Right ventricle myocardium inferior (tissue), 1 donor: ENCODE data around the gene CDC42EP2. TPM values are rescaled to one million over a fixed set of nuclear protein-coding genes. Genes with fewer than 3 reads are reported as not detected.
"Not testable (repeated sequence)": the region's sequence is repeated elsewhere in the genome, so short reads cannot be mapped to it uniquely, and the experiment has no call there.

ENCODE experiments used
- ATAC-seq: fragments of 200-7000 bp; cut with Tn5 transposase; one replicate; pipeline ENCODE4 v1.9.1; 2020; ENCODE audit warnings: mild to moderate bottlenecking, moderate library complexity
- DNase-seq: peaks from one replicate; pipeline ENCODE4 v3.0.0; 2021; ENCODE audit errors: missing footprints
- intact Hi-C: fragments of 100-400 bp; cut with DNase I; formaldehyde crosslinking; loops from one replicate; pipeline ENCODE4 v1.11.0; 2022
- total RNA-seq: library from RNA; stranded (reverse); fragmentation: NEBNext Ultra II Directional; extraction: Animal tissue kit (Norgen Biotek cat#: 25700); gene quantifications from one replicate; pipeline ENCODE4 v1.2.1, GENCODE V29; 2021
- donor health status: DM: no; HTN: yes; CAD: no; lungs with severe emphysema.

CDC42EP2 gene
- total RNA-seq, 1 donor from 2014 or later: 16.7 TPM

GRCh38 chr11:65311170-65311678 is 3.4 kb upstream of the CDC42EP2 start:
- ATAC-seq: no peak
- intact Hi-C loops: no loop called here
- peak; percentile 82 for DNase-seq

DNA sequence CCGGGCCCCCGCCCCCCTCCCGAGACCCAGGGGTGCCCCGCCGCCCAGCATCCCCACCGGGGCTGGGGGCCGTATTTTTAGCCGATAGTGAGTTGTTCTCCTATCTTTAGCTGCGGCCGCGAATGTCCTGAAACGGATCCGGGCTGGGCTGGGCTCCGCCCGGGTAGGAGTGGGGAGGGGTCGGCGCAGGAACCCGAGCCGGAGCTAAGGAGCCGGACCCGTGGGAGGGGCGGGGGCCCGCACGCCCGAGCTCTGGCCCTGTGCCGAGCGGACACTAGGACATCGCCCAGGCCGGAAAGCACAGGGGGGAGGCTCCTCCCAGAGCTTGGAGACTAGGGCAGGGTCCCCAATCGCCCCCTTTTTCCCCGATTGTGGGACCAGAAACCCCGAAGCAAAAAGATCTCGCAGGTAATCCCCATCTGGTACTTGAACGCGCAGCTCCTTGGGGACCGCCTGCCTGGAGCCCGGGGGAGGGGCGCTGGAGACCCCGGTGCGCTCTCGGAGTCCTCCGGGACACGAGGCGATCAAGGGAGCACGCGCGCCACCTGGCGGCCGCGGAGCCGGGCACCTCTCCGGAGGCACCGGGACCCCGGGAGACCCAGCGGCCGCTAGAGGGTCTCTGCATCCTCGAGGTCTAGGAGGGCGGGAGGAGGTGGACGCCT is 669 bp downstream of the CDC42EP2 start:
- DNase-seq: peak; percentile 93
- intact Hi-C loops: loop anchor here (1.0 to 2.0 kb wide), 3 partner anchors 15 to 40 kb away; no protein-coding TSS in a partner anchor
- ATAC-seq: peak; percentile 53

DNA sequence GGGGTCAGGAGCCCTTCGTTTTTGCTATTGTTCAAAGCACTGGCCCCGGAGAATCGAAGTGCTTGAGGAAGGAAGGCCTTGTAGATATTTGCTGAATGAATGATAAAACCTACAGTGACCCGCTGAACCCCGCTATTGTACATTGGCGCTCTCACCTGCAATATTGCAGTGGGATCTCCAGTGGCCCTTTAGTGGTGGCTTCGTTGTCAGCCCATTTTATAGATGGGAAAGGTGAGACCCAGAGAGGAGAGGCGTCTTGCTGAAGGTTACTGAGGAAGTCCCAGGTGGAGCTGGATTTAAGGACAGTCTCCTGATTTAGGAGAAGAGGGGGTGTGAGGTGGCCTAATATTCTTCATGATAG is 1.2 kb downstream of the CDC42EP2 start:
- intact Hi-C loops: loop anchor here (1.0 to 2.0 kb wide), 3 partner anchors 15 to 41 kb away; no protein-coding TSS in a partner anchor
- no peak for DNase-seq
- no peak for ATAC-seq

GRCh38 chr11:65316227-65317024 is 1.8 kb downstream of the CDC42EP2 start:
- intact Hi-C loops: no loop called here
- ATAC-seq (peak; percentile 48), DNase-seq (peak; percentile 73)

DNA sequence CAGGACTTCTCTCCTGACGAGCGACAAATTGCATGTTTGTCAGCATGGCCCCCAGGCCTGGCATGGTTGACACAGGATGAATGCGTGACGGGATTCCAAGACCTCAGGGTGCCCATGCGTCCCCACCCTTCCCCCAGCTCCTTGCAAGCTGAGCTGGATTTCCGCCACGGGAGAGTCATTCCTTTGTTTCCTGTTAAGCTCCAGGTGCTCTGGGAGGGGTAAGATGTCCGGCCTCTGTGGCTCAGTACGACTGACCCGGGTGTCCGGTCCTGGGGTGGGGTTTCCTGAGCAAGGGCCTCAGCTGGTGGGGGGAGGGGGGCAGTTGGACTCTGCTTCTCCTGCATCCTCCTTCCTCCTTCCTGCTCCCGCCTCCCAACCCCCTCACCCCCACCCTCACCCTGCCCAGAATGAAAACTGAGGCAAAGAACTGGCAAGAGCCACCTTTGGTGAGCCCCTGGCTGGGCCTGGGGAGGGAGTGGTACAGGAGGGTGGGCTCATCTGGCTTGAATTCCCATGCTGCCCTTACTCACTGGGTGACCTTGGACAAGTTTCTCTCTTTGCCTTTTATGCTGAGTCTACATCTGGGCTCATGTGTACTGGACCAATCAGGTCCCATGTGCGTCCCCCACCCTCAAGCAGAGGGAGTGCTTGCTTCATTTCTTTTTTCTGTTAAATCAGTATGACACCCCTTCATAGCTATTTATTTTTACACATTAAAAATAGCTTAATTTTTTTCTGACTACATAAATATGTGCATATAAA is 2.5 kb downstream of the CDC42EP2 start:
- DNase-seq: peak; percentile 77
- peak; percentile 21 for ATAC-seq
- intact Hi-C loops: no loop called here

DNA sequence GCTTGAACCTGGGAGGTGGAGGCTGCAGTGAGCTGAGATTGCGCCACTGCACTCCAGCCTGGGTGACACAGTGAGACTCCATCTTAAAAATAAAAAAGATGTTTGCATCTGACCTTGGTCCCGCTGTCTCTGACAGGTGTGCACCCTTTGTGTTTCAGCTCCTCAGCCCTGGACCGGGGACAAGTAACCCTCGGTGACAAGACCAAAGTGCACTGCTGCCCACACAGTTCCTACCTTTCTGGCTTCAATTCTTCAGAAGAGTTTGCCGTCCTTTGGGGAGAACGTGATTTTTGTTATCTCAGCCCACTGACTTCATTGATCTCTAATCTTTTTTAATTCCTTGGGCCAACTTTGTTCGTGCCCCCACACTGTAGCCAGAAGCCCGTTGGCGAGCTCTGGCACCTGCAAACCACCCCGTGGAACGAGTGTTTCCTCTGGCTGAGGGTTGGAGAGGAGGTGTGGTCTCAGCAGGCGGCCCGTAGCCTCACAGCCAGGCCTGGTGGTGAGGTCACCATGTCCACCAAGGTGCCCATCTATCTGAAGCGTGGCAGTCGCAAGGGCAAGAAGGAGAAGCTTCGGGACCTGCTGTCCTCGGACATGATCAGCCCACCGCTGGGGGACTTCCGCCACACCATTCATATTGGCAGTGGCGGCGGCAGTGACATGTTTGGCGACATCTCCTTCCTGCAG is 5.9 kb downstream of the CDC42EP2 start:
- intact Hi-C loops: no loop called here
- DNase-seq: no peak
- no peak for ATAC-seq

GRCh38 chr11:65321076-65321475 is 6.4 kb downstream of the CDC42EP2 start:
- intact Hi-C loops: no loop called here
- DNase-seq (no peak), ATAC-seq (no peak)

GRCh38 chr11:65321828-65322485 is 7.3 kb downstream of the CDC42EP2 start:
- DNase-seq (no peak), ATAC-seq (no peak)
- intact Hi-C loops: no loop called here

- DNase-seq (peak; percentile 72), ATAC-seq (peak; percentile 20)
- intact Hi-C loops: no loop called here
Observed at GRCh38 chr11:65323813-65324212, 9.1 kb downstream of the CDC42EP2 start.

DNA sequence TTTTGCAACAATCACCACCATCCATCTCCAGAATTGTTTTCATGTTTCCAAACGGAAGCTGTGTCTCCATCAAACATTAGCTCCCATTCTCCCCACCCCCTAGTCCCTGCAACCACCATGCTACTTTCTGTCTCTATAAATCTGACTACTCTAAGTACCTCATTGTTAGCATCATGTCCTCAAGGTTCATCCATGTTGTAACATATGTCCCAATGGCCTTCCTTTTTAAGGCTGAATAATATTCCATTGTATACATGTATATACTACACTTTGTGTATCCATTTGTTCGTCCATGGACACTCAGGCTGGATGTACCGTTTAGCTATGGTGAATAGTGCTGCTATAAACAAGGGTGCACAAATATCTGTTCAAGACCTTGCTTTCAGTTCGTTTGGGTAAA is 10.8 kb downstream of the CDC42EP2 start:
- intact Hi-C loops: no loop called here
- no peak for DNase-seq
- ATAC-seq: no peak

- ATAC-seq: no peak
- no peak for DNase-seq
- intact Hi-C loops: no loop called here
Observed at GRCh38 chr11:65327021-65327420, 12.4 kb downstream of the CDC42EP2 start.

DNA sequence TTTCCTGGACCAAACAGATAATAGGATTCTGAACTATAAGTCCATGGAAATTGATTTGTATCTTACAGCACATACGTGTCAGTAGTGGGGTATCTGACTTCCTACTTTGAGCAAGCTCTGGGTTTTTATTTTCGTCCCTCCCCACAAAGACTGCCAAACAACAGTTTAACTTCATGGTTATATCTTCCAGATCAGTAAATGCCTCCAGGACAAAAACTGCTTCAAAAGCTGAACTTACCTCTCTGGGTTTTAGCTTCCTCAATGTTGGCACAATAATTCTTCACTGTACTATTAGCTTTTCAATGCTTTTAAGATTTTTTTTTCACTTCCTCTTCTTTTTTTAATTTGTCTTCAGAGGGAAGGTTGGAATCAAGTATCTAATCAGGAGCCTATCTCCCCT is 14.8 kb downstream of the CDC42EP2 start:
- intact Hi-C loops: no loop called here
- DNase-seq: no peak
- ATAC-seq: no peak

DNA sequence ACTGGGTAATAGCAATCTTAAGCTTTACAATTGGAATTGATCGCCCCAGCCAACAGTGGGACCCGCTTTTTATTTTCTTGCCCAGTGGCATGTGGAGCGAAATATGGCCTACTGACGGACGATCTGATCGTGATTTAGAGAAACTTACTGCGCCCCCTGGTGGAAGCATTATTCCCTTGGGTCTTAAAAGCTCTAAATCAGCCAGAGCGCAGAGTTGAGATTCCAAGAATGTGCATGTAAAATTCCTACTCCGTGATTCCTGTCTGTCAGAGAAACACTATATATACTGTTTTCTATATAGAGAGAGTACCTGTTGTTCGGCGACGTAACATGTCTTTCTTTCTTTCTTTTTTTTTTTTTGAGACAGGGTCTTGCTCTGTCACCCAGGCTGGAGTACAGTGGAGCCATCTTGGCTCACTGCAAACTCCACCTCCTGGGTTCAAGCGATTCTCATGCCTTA is 15.3 kb downstream of the CDC42EP2 start:
- ATAC-seq (peak; percentile 30), DNase-seq (no peak)
- intact Hi-C loops: loop anchor here (1.0 to 2.0 kb wide), 2 partner anchors 15 to 55 kb away; partner anchors contain the start of gene CDC42EP2

- intact Hi-C loops: loop anchor here (1.0 to 2.0 kb wide), 2 partner anchors 16 to 55 kb away; partner anchors contain the start of gene CDC42EP2
- ATAC-seq (no peak), DNase-seq (no peak)
Observed at GRCh38 chr11:65330544-65330943, 15.9 kb downstream of the CDC42EP2 start.

GRCh38 chr11:65332591-65332990 is 17.9 kb downstream of the CDC42EP2 start:
- ATAC-seq, intact Hi-C loops, DNase-seq: not testable (repeated sequence)

DNA sequence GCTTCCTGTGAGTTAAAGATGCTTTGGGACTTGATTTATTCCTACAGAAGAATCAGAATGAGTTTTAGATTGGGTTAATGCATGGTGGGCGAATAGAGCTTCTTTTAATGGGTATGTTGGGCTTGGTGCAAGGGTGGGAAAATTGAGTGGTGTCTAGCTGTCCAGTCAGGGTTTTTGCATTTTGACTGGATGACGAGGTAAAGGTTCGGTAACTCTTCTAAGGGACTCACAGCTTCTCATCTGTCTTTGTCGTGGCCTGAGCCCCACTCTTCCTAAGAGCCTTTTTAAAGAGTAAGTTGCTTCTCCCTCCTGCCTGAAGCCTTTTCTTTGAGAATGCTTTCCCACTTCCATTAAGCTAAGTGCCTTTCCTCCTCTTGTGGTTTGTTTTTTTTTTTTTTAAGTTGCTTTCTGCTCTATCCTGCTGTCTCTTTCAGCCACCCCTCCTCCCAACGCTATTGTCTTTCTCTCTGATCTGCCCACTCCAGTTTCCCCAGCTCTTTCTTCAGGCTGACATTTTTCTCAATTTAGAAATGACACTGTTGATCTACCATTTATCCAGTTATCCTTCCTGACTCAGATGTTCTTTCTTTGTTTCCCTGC is 20.1 kb downstream of the CDC42EP2 start:
- DNase-seq (no peak), ATAC-seq (no peak)
- intact Hi-C loops: no loop called here

GRCh38 chr11:65338676-65339075 is 24.0 kb downstream of the CDC42EP2 start:
- no peak for ATAC-seq
- intact Hi-C loops: no loop called here

DNA sequence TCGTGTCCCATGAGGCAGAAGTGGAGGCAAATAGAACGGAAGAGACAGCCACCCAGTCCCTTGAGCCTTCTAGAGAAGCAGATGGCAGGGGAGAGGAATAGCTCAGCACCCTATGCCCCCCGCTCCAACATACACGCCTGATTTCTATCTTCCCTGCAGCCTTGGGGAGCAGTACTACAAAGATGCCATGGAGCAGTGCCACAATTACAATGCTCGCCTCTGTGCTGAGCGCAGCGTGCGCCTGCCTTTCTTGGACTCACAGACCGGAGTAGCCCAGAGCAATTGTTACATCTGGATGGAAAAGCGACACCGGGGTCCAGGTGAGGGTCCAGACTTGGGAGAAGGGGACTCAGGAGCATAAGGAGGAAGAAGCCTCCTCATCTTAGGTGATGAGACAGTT is 25.6 kb downstream of the CDC42EP2 start:
- no peak for ATAC-seq
- intact Hi-C loops: no loop called here
- DNase-seq: no peak

More at GRCh38 chr11:65338676-65339075, 24.0 kb downstream of the CDC42EP2 start:
- no peak for DNase-seq
